ENCODE measurements around the gene PHACTR3.

The PHACTR3 gene

DNA sequence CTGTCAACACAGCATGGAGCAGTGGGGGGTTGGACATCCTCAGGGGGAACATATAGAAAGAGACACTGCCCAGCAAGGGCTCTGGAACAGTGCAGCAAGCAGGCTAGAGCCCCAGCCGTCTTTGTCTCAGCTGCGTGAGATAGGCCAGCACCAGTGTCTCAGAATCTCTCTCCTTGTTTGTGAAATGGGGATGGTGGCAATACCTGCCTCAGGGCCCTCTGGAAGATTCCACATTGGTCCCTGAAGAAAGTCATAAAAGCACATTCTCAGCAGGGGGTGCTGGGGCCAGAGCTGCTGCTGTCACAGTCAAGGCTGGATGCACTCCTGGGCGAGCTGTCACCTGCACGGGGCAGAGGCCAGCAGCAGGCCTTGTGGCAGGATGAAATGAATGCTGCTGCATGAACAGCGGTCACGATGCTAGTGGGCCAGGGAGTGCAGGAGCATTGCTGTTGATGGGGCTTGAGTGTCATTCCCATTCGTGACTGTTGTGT lies 207.4 kb downstream of the PHACTR3 start:
- H3K27ac Mint-ChIP-seq: no peak overlapping the region
- H3K4me1 Mint-ChIP-seq: no peaks in the 10 kb centered on the region
- TF ChIP-seq CTCF (IDR thresholded peaks at IDR 0.05; ENCODE audit: unreplicated experiment in 3 of 3): no peak
- H3K36me3 Mint-ChIP-seq (ENCODE audit: low read depth): no peaks in the 10 kb centered on the region
- H3K4me3 Mint-ChIP-seq: no peak overlapping the region
- peaks cover 30% of the 10 kb centered on the region for H3K27me3 Mint-ChIP-seq (ENCODE audit: low read depth)
- H3K9me3 Mint-ChIP-seq: no peaks in the 10 kb centered on the region

GRCh38 chr20:59812286-59813125 lies 208.2 kb downstream of the PHACTR3 start:
- no peak overlapping the region for H3K27ac Mint-ChIP-seq
- H3K4me1 Mint-ChIP-seq: no peaks in the 10 kb centered on the region
- H3K9me3 Mint-ChIP-seq: no peaks in the 10 kb centered on the region
- TF ChIP-seq CTCF (IDR thresholded peaks at IDR 0.05; ENCODE audit: unreplicated experiment in 3 of 3): no peak
- no peaks in the 10 kb centered on the region for H3K36me3 Mint-ChIP-seq (ENCODE audit: low read depth)
- H3K27me3 Mint-ChIP-seq (ENCODE audit: low read depth): peaks cover 30% of the 10 kb centered on the region
- H3K4me3 Mint-ChIP-seq: no peak overlapping the region

DNA sequence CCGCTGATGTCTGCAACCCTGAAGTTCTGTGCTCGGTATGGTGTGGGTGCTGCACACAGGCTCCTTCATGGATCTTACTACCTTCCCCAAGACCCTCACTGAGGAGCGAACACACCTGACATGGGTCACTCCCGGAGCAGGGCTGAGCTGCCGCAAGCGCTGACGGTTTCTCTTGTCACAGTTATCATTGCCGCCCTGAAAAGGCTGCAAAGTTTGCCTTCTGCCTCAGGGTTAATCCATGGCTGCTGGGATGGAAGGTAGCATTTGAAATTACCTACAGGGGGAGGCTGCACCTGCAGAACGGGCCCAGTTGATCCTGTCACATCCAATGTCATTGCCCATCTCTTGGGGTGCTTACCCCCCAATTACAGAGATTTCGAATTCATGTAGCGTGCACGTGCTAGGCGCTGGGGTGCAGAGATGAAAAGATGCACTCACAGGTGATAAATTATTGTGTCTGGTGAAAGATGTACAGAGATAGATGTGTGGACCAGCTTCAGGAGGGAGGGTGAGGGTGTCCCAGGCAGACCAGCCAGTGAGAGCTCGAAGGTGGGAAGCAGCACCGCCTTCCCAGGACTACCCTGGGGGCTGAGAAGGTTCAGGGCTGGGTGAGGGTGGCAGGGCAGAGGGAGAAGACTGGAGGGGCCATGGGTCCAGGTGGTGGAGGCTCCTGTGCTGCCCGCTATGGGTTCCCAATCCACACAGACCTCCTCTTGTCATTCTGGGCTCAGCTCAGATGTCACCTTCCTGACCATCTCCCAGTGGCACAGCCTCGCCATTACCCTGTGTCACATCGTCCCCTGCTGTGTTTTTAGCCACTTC lies 209.0 kb downstream of the PHACTR3 start:
- Mint-ChIP-seq H3K27me3 (ENCODE audit: low read depth) (peaks cover 29% of the 10 kb centered on the region), H3K4me1 (no peaks in the 10 kb centered on the region), H3K36me3 (ENCODE audit: low read depth) (no peaks in the 10 kb centered on the region), H3K27ac (no peak overlapping the region), H3K4me3 (no peak overlapping the region), H3K9me3 (no peaks in the 10 kb centered on the region)
- no peak for TF ChIP-seq CTCF (IDR thresholded peaks at IDR 0.05; ENCODE audit: unreplicated experiment in 3 of 3)

- no peaks in the 10 kb centered on the region for H3K4me1 Mint-ChIP-seq
Observed at GRCh38 chr20:59813948-59814839, 209.9 kb downstream of the PHACTR3 start.

More at GRCh38 chr20:59813948-59814839, 209.9 kb downstream of the PHACTR3 start:
- TF ChIP-seq CTCF (IDR thresholded peaks at IDR 0.05; ENCODE audit: unreplicated experiment in 3 of 3): no peak
- Mint-ChIP-seq H3K27me3 (ENCODE audit: low read depth) (peaks cover 32% of the 10 kb centered on the region), H3K9me3 (no peaks in the 10 kb centered on the region), H3K27ac (no peak overlapping the region), H3K36me3 (ENCODE audit: low read depth) (no peaks in the 10 kb centered on the region), H3K4me3 (no peak overlapping the region)
